BLaER1 (cell line): ENCODE results near the gene CDK11B.

ENCODE experiments used
- H3K27ac ChIP-seq: shearing (Covaris generic); formaldehyde crosslinking; 2 replicates; pipeline ENCODE4 v1.8.1; 2022
- H3K27me3 ChIP-seq: shearing (Covaris generic); formaldehyde crosslinking; 2 replicates; pipeline ENCODE4 v1.8.1; 2022
- H3K36me3 ChIP-seq: shearing (Covaris generic); formaldehyde crosslinking; 2 replicates; pipeline ENCODE4 v1.8.1; 2022
- H3K4me1 ChIP-seq: shearing (Covaris generic); formaldehyde crosslinking; 2 replicates; pipeline ENCODE4 v1.8.1; 2022
- H3K4me2 ChIP-seq: shearing (Covaris generic); formaldehyde crosslinking; 2 replicates; pipeline ENCODE4 v1.8.1; 2022
- H3K4me3 ChIP-seq: shearing (Covaris generic); formaldehyde crosslinking; 2 replicates; pipeline ENCODE4 v1.8.1; 2022
- H3K9ac ChIP-seq: shearing (Covaris generic); formaldehyde crosslinking; 2 replicates; pipeline ENCODE4 v1.8.1; 2022
- H3K9me3 ChIP-seq: shearing (Covaris generic); formaldehyde crosslinking; 2 replicates; pipeline ENCODE4 v1.8.1; 2022
- H4K20me1 ChIP-seq: shearing (Covaris generic); formaldehyde crosslinking; 2 replicates; pipeline ENCODE4 v1.8.1; 2022
- Cebpa-rat ChIP-seq: shearing (Covaris generic); IDR thresholded peaks from 2 replicates; pipeline ENCODE4 v1.8.1; 2022

The CDK11B gene

GRCh38 chr1:1629430-1630190, 29.2 kb downstream of the CDK11B start:
- H3K4me1 ChIP-seq: peaks cover 37% of the 10 kb centered on the region
- H3K9me3 ChIP-seq: no peaks in the 10 kb centered on the region
- H3K4me3 ChIP-seq: peak overlapping the region; percentile 76
- H4K20me1 ChIP-seq: peaks cover 10% of the 10 kb centered on the region
- H3K36me3 ChIP-seq: peaks cover 4% of the 10 kb centered on the region; the same call in 1 of the 2 replicates
- H3K9ac ChIP-seq: peak overlapping the region; percentile 84
- peak overlapping the region; percentile 93 for H3K27ac ChIP-seq
- peak overlapping the region; percentile 98 for H3K4me2 ChIP-seq
- peaks cover 20% of the 10 kb centered on the region for H3K27me3 ChIP-seq
- TF ChIP-seq Cebpa-rat: no peak

- peak overlapping the region; percentile 84 for H3K9ac ChIP-seq
- H3K4me3 ChIP-seq: peak overlapping the region; percentile 76
- peak overlapping the region; percentile 93 for H3K27ac ChIP-seq
- no peaks in the 10 kb centered on the region for H3K9me3 ChIP-seq
- peaks cover 20% of the 10 kb centered on the region for H3K27me3 ChIP-seq
- H3K4me2 ChIP-seq: peak overlapping the region; percentile 98
- peaks cover 9% of the 10 kb centered on the region; the same call in 1 of the 2 replicates for H3K36me3 ChIP-seq
- TF ChIP-seq Cebpa-rat: no peak
- peaks cover 17% of the 10 kb centered on the region for H4K20me1 ChIP-seq
- peaks cover 37% of the 10 kb centered on the region for H3K4me1 ChIP-seq
Measured at GRCh38 chr1:1628754-1629429, 29.9 kb downstream of the CDK11B start.

- Histone ChIP-seq H3K36me3 (peaks cover 11% of the 10 kb centered on the region; the same call in 1 of the 2 replicates), H3K4me1 (peaks cover 37% of the 10 kb centered on the region)
Measured at GRCh38 chr1:1627829-1628753, 30.7 kb downstream of the CDK11B start.

GRCh38 chr1:1627261-1627828, 31.5 kb downstream of the CDK11B start:
- Histone ChIP-seq H3K36me3 (peaks cover 11% of the 10 kb centered on the region; the same call in 1 of the 2 replicates), H3K27ac (no peak overlapping the region), H4K20me1 (peaks cover 32% of the 10 kb centered on the region), H3K9me3 (no peaks in the 10 kb centered on the region), H3K4me3 (no peak overlapping the region), H3K4me1 (peaks cover 37% of the 10 kb centered on the region), H3K27me3 (peaks cover 19% of the 10 kb centered on the region), H3K4me2 (no peak overlapping the region), H3K9ac (no peak overlapping the region)
- TF ChIP-seq Cebpa-rat: no peak

More at GRCh38 chr1:1627829-1628753, 30.7 kb downstream of the CDK11B start:
- peaks cover 20% of the 10 kb centered on the region for H3K27me3 ChIP-seq
- H3K4me2 ChIP-seq: peak overlapping the region; percentile 98
- peak overlapping the region; percentile 93; the same call in 1 of the 2 replicates for H3K27ac ChIP-seq
- H3K9me3 ChIP-seq: no peaks in the 10 kb centered on the region
- peaks cover 24% of the 10 kb centered on the region for H4K20me1 ChIP-seq
- TF ChIP-seq Cebpa-rat: no peak
- peak overlapping the region; percentile 76 for H3K4me3 ChIP-seq
- peak overlapping the region; percentile 84; the same call in 1 of the 2 replicates for H3K9ac ChIP-seq

- Histone ChIP-seq H3K27me3 (peaks cover 11% of the 10 kb centered on the region), H3K4me1 (peaks cover 28% of the 10 kb centered on the region), H3K36me3 (peaks cover 11% of the 10 kb centered on the region; the same call in 1 of the 2 replicates), H3K4me2 (no peak overlapping the region), H3K27ac (no peak overlapping the region), H4K20me1 (peaks cover 33% of the 10 kb centered on the region), H3K9ac (no peak overlapping the region), H3K4me3 (no peak overlapping the region), H3K9me3 (no peaks in the 10 kb centered on the region)
- TF ChIP-seq Cebpa-rat: no peak
Measured at GRCh38 chr1:1626207-1627141, 32.3 kb downstream of the CDK11B start.

- Histone ChIP-seq H4K20me1 (peaks cover 40% of the 10 kb centered on the region), H3K4me3 (no peak overlapping the region), H3K4me1 (peaks cover 22% of the 10 kb centered on the region), H3K27me3 (peaks cover 4% of the 10 kb centered on the region; the same call in 1 of the 2 replicates), H3K9me3 (no peaks in the 10 kb centered on the region), H3K4me2 (no peak overlapping the region), H3K27ac (no peak overlapping the region), H3K9ac (no peak overlapping the region), H3K36me3 (peaks cover 11% of the 10 kb centered on the region; the same call in 1 of the 2 replicates)
- no peak for TF ChIP-seq Cebpa-rat
Measured at GRCh38 chr1:1625824-1626206, 33.0 kb downstream of the CDK11B start.

GRCh38 chr1:1625404-1625775, 33.4 kb downstream of the CDK11B start:
- no peak overlapping the region for H3K27ac ChIP-seq
- TF ChIP-seq Cebpa-rat: no peak
- peaks cover 44% of the 10 kb centered on the region for H4K20me1 ChIP-seq
- H3K9ac ChIP-seq: no peak overlapping the region
- no peak overlapping the region for H3K4me3 ChIP-seq
- no peaks in the 10 kb centered on the region for H3K9me3 ChIP-seq
- H3K36me3 ChIP-seq: peaks cover 11% of the 10 kb centered on the region; the same call in 1 of the 2 replicates
- H3K4me2 ChIP-seq: no peak overlapping the region
- no peaks in the 10 kb centered on the region; the same call in 1 of the 2 replicates for H3K27me3 ChIP-seq
- peaks cover 17% of the 10 kb centered on the region for H3K4me1 ChIP-seq
